Hematopoietic multipotent progenitor cell treated with erythropoietin and hydrocortisone succinate and interleukin-3 and kit ligand, for 17 days (in vitro differentiated cells): Measurements from ENCODE around the gene COL23A1.

Experiments
- DNase-seq: peaks from one replicate; pipeline ENCODE4 v3.0.0-alpha.2; 2015; ENCODE audit warnings: low spot score

Gene COL23A1

DNA sequence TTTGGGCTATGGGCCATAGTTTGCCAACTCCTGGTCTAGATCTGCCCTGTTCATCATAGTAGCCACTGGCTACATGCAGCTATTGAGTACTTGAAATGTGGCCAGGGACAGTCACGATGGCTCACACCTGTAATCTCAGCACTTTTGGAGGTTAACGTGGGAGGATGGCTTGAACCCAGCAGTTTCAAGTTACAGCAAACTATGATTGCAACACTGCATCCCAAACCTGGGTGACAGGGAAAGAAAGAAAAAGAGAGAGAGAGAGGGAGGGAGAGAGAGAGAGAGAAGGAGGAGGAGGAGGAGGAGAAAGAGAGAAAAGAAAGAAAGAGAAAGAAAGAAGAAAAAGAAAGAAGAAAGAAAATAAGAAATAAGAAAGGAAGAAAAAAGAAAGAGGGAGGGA is 397.9 kb downstream of the COL23A1 start:
- DNase-seq, result no peak

DNA sequence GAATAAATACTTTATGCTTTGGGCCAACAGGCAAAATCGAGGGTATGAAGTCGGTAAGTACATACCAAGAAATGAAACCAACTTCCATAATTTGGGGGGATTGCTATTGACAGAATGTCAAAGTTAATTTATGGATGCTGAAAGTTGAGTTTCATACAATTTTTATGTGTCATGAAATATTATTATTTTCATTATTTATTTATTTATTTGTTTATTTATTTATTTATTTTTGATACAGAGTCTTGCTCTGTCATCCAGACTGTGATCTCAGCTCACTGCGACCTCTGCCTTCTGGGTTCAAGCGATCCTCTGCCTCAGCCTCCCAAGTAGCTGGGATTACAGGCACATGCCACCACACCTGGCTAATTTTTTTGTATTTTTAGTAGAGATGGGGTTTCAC is 398.5 kb downstream of the COL23A1 start:
- no peak for DNase-seq

DNA sequence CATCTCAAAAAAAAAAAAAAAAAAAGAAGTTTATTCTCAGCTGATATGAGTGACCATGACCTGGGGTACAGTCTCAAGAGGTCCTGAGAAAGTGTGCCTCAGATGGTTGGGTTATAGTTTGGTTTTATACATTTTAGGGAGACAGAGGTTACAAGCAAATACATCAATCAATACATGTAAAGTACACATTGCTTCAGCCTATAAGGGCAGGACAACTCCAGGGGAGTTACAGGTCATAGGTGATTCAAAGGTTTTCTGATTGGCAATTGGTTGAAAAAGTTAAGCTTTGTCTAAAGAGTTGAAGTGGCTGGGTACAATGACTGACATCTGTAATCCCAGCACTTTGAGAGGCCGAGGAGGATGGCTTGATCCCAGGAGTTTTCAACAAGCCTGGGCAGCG is 400.8 kb downstream of the COL23A1 start:
- no peak for DNase-seq
